Measurements from ENCODE around the gene GABRB1.

DNA sequence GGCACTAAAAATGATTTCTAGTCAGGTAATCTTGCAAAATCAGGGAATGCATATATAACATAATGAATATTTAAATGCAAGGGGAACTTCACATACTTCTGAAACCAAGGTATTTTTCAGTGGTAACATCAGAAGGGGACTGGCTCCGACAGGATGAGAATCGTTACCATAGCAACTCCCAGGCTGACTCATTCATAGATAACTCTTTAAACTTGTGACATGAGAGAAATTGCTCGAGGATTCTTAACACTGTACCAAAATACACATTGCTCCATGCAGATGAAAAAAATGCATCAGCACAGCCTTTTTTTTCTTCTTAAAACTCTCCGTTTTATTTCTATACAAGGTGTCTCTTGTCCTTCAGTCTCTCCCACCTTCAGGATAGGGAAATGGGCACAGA lies 114.3 kb downstream of the GABRB1 start:
- no peak for TF ChIP-seq POLR2A (IDR thresholded peaks at IDR 0.05)
- TF ChIP-seq CTCF (IDR thresholded peaks at IDR 0.05), result no peak

Data from right lobe of liver (tissue), 4 donors.